CD4-positive, alpha-beta T cell treated with Interleukin-10 for 1 hour (primary cell): Measurements from ENCODE around the gene FOXE3.
"Not testable (repeated sequence)": the region's sequence is repeated elsewhere in the genome, so short reads cannot be mapped to it uniquely, and the experiment has no call there.

Experiments
- DNase-seq: peaks from one replicate; pipeline ENCODE4 v3.0.0-alpha.2; 2020

FOXE3 gene

GRCh38 chr1:47450606-47451005, 34.5 kb downstream of the FOXE3 start:
- no peak for DNase-seq

- DNase-seq = no peak
Observed at GRCh38 chr1:47452426-47452825, 36.3 kb downstream of the FOXE3 start.

GRCh38 chr1:47453910-47454309, 37.8 kb downstream of the FOXE3 start:
- DNase-seq = not testable (repeated sequence)

- no peak for DNase-seq
Observed at GRCh38 chr1:47456250-47456649, 40.2 kb downstream of the FOXE3 start.

GRCh38 chr1:47457547-47457946, 41.5 kb downstream of the FOXE3 start:
- DNase-seq = not testable (repeated sequence)

GRCh38 chr1:47459253-47459788, 43.2 kb downstream of the FOXE3 start:
- no peak for DNase-seq

GRCh38 chr1:47460040-47460439, 44.0 kb downstream of the FOXE3 start:
- DNase-seq = no peak

- DNase-seq = no peak
Observed at GRCh38 chr1:47460456-47460855, 44.4 kb downstream of the FOXE3 start.

- no peak for DNase-seq
Observed at GRCh38 chr1:47465605-47466004, 49.5 kb downstream of the FOXE3 start.
